HG02642 (cell line): ENCODE measurements around the gene D2HGDH.
"Not testable (repeated sequence)": the region's sequence is repeated elsewhere in the genome, so short reads cannot be mapped to it uniquely, and the experiment has no call there.

Experiments used
- ATAC-seq: cut with Tn5 transposase; IDR thresholded peaks from one replicate; pipeline ENCODE4 v1.9.1; 2021; ENCODE audit warnings: mild to moderate bottlenecking; ENCODE audit not compliant: unreplicated experiment, poor library complexity

D2HGDH gene

DNA sequence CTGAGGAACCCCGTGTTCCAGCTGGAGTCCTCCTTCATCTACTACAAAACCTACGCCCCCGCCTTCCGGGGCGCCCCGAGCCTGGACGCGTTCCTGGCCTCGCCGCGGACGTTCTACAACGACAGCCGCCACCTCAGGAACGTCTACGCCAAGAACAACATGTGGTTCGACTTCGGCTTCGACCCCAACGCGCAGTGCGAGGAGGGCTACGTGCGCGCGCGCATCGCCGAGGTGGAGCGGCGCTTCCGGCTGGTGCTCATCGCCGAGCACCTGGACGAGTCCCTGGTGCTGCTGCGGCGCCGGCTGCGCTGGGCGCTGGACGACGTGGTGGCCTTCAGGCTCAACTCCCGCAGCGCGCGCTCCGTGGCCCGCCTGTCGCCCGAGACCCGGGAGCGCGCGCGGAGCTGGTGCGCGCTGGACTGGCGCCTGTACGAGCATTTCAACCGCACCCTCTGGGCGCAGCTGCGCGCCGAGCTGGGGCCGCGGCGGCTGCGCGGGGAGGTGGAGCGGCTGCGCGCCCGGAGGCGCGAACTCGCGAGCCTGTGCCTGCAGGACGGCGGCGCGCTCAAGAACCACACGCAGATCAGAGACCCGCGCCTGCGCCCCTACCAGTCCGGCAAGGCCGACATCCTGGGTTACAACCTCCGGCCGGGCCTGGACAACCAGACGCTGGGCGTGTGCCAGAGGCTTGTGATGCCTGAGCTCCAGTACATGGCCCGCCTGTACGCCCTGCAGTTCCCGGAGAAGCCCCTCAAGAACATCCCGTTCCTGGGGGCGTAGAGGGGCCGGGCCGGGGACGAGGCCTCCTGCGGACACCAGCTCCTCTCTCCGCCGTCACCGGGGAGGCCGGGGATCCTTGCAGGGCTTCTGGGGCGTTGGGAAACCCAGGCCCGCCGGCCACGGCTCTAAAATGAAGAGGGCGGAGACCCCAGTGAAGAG is 69.2 kb downstream of the D2HGDH start:
- no peak for ATAC-seq

GRCh38 chr2:241804326-241805229 is 70.1 kb downstream of the D2HGDH start:
- no peak for ATAC-seq

GRCh38 chr2:241806217-241806616 is 71.8 kb downstream of the D2HGDH start:
- ATAC-seq: not testable (repeated sequence)

- no peak for ATAC-seq
These were observed 73.8 kb downstream of the D2HGDH start for GRCh38 chr2:241808051-241808720.

DNA sequence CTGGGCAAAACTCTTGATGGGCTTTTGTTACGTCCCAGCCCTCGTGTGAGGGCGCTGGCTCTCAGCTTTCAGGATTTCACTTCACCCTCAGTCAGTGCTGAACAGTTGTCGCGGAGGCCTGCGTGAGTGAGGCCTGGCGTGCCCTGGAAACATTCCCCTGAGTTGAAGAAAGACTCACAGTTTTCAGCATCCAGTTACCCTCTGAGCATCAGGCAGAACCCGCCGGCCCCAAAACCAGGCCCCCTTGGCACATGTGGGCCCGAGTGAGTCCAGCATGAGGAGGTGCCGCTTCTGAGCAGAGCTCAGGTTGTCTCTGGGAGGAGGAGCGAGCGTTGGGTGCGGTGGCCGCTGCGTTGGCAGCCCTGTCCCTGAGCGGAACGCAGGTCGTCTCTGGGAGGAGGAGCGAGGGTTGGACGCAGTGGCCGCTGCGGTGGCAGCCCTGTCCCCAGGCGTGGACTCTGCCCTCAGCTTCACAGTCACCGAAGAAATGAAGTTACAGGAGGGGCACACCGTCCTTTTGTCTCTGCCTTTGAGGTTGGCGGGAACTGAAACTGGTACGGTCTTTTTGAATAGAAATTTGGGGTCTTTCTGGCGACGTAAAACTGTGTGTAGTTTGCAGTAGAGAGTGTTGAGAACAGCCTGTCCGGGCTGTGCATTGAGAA is 74.4 kb downstream of the D2HGDH start, which contains the start of gene NEU4:
Gene NEU4 (plus strand): TSS at position 473 of the 662 bp plus-strand sequence. CDS start 5,292 bp downstream, outside the sequence.
- no peak for ATAC-seq

DNA sequence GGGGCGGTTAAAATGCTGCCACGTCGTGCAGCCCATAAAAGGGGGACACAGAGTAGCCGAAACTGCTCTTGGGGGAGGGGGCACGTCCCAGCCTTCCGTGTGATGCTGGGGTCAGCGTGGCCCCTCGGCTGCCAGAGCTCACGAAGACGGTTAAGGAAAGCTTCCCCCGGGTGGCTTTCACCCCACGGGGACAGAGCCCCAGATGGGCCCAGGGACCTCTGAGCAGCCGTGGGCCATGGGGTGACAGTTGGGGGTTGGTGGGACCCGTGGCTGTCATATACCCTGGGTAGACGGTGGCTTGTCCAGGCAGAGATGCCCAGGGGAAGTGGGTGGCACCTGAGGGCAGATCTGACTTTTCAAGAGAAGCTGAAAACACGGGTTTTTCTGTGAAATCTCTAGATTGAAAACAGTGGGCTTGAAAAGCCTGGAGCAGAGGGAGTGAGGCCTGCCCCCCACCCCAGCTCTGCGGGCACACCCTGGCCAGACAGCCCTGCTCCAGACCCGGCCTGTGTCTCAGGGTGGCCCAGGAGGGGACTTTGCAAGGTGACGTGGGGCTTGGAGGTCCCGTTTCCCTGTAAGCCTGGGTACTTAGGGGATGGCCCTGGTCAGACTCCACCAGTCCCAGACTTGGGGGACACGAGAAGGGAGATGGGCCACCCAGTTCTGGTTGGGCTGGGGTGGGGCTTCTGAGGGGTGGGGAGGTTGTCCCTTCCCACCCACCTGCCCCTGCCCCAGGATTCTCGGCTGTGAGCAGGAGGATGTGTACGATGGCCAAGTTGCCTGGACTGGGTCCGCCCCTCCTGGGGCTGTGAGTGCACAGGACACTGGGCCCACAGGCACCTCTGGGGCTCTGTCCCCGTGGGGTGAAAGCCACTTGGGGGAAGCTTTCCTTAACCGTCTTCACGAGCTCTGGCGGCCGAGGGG is 75.2 kb downstream of the D2HGDH start:
- ATAC-seq: no peak

GRCh38 chr2:241810307-241811200 is 76.1 kb downstream of the D2HGDH start:
- no peak for ATAC-seq

DNA sequence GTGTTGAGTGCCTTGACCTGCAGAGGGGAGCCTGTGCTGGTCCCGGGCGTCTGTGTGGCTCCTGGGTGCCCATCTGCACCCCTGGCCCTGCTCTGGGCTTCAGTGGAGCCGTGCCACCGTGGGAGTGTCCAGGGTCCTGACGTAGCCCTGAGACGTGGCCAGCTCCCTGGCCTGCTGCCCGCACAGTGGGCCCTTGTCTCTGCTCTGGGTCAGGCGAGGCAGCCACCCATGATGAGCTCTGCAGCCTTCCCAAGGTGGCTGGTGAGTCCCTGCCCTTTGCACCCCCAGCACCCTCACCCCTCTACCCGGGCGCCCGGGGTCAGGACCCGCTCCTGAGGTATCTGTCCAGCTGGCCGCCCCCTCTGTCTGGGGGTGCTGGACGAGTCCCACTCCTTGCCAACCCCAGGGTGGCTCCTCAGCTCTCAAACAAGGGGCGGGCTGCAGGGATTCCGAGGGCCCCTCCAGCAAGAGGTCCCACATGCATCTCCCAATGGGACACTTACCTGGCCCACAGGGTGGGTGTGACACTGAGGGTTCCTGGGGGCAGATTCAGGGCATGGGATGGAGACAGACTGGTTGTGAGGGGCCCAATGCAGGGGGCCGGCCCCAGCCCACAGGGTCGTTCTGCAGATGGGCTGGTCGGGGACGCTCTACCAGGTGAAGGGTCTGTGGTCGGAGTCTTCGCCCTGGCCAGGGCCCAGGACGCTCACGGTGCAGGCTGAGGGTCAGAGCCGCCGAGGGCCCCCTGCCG is 76.9 kb downstream of the D2HGDH start:
- ATAC-seq: no peak

DNA sequence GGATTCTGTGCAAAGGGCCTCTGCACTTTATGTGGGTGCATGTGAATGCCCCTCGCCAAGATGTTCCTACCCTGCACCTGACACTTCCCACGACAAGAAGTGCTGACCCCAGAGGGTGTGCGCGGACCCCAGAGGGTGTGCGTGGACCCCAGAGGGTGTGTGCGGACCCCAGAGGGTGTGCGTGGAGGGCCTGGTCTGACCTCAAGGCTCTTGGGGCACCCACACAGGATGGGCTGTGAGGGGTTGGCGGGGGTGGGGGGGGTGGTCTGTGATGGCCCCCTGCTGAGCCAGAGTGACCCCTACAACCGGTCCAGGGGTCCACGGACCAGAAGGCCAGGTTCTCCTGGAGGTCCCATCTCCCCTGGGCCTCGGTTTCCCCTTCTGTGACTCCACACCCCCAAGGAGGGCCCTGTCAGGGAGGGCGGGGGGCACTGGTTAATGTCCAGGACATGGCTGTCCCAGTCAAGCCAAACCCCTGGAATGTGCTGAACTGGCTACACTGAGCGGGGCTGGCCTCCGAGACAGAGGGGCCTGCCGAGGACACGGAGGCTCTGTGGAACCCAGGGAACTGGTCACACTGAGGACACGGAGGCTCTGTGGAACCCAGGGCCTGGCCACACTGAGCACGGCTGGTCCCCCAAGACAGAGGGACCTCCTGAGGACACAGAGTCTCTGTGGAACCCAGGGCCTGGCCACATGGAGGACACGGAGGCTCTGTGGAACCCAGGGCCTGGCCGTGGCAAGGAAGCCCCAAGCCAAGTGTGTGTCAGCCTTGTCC is 77.7 kb downstream of the D2HGDH start:
- no peak for ATAC-seq

- no peak for ATAC-seq
These were observed 78.6 kb downstream of the D2HGDH start for GRCh38 chr2:241812730-241813643.

DNA sequence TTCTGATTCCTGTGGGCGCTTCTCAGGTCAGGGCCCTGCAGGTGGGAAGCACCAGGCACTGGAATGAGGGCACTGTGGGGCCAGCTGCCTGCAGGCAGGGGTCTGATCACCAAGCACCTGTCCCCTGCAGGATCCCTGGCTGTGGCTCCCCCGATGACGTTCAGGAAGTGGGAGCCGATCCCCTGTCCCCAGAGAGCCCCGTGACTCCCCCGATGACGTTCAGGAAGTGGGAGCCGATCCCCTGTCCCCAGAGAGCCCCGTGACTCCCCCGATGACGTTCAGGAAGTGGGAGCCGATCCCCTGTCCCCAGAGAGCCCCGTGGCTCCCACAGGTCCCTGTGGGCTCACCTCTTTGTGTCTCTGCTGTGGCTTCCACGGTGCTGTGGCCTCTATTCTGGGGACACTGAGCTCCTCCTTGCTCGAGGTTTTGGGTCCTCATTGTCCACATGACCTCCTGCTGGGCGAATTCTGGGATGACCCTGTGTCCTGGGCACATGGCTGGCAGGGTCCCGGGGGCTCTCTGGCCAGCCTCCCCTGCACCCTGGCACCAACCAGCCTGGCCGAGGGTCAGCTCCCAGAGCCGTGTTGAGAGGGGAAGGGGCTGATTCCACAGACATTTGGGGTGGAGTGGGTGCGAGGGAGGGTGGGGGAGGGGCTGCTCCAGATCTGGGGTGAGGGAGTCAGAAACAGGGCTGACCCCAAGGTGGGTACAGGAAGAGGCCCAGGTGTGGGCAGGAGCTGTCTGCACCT is 79.4 kb downstream of the D2HGDH start:
- no peak for ATAC-seq

- ATAC-seq: no peak
These were observed 79.9 kb downstream of the D2HGDH start for GRCh38 chr2:241814393-241814642.

GRCh38 chr2:241814643-241815476 is 80.4 kb downstream of the D2HGDH start:
- no peak for ATAC-seq
